Neutrophil (primary cell): Measurements from ENCODE around the gene XPNPEP2.

Experiments used
- H3K27ac ChIP-seq: fragments of 200-600 bp; sonication (generic); 2 replicates; pipeline ENCODE4 v1.5.1; 2016; ENCODE audit warnings: mild to moderate bottlenecking, moderate library complexity
- H3K27me3 ChIP-seq: fragments of 200-600 bp; sonication (generic); 2 replicates; pipeline ENCODE4 v1.6.0; 2016; ENCODE audit warnings: mild to moderate bottlenecking
- H3K36me3 ChIP-seq: fragments of 200-600 bp; sonication (generic); 2 replicates; pipeline ENCODE4 v1.5.1; 2017
- H3K4me1 ChIP-seq, 2 experiments: fragments of 200-600 bp in 1 of 2; sonication (generic) in 1 of 2; 1 replicate in 1 of 2; 2 replicates in 1 of 2; pipeline versions ENCODE4 v1.5.1 to v1.6.1; 2013 to 2016; ENCODE audit warnings: low read depth in 1 of 2, low read length in 1 of 2, mild to moderate bottlenecking in 1 of 2, moderate library complexity in 1 of 2; ENCODE audit not compliant: control insufficient read depth in 1 of 2, insufficient read depth in 1 of 2
- H3K4me3 ChIP-seq, 2 experiments: fragments of 200-600 bp in 1 of 2; sonication (generic) in 1 of 2; 1 replicate in 1 of 2; 2 replicates in 1 of 2; pipeline ENCODE4 v1.5.1; 2013 to 2016; ENCODE audit warnings: low read depth in 1 of 2, low read length in 1 of 2, mild to moderate bottlenecking in 1 of 2, moderate library complexity in 1 of 2
- H3K9me3 ChIP-seq: fragments of 200-600 bp; sonication (generic); 2 replicates; pipeline ENCODE4 v1.5.1; 2016
- CTCF ChIP-seq: fragments of 200-600 bp; sonication (generic); IDR thresholded peaks from 2 replicates; pipeline ENCODE4 v1.5.1; 2016; ENCODE audit warnings: antibody characterized with exemption

XPNPEP2 gene

GRCh38 chrX:129760155-129760554, 21.4 kb downstream of the XPNPEP2 start:
- TF ChIP-seq CTCF: no peak
- Histone ChIP-seq H3K27ac (peak overlapping the region; percentile 93), H3K4me3 (peak overlapping the region; percentile 16 to 32), H3K9me3 (no peaks in the 10 kb centered on the region), H3K36me3 (no peaks in the 10 kb centered on the region), H3K27me3 (no peaks in the 10 kb centered on the region), H3K4me1 (peaks cover 55 to 57% of the 10 kb centered on the region in 2 experiments)

GRCh38 chrX:129760981-129761380, 22.2 kb downstream of the XPNPEP2 start:
- Histone ChIP-seq H3K9me3 (no peaks in the 10 kb centered on the region), H3K27me3 (no peaks in the 10 kb centered on the region), H3K36me3 (no peaks in the 10 kb centered on the region), H3K4me3 (no peak overlapping the region), H3K4me1 (peaks cover 53 to 55% of the 10 kb centered on the region in 2 experiments), H3K27ac (peak overlapping the region; percentile 93)
- no peak for TF ChIP-seq CTCF

GRCh38 chrX:129761596-129761995, 22.8 kb downstream of the XPNPEP2 start:
- no peaks in the 10 kb centered on the region for H3K9me3 ChIP-seq
- H3K36me3 ChIP-seq: no peaks in the 10 kb centered on the region
- TF ChIP-seq CTCF: no peak
- no peaks in the 10 kb centered on the region for H3K27me3 ChIP-seq
- H3K4me1 ChIP-seq: peaks cover 48 to 49% of the 10 kb centered on the region in 2 experiments
- H3K27ac ChIP-seq: no peak overlapping the region
- no peak overlapping the region for H3K4me3 ChIP-seq

- Histone ChIP-seq H3K4me1 (peaks cover 43 to 45% of the 10 kb centered on the region in 2 experiments), H3K4me3 (no peak overlapping the region), H3K9me3 (no peaks in the 10 kb centered on the region), H3K27me3 (no peaks in the 10 kb centered on the region), H3K27ac (no peak overlapping the region), H3K36me3 (no peaks in the 10 kb centered on the region)
- TF ChIP-seq CTCF: no peak
These were observed 23.7 kb downstream of the XPNPEP2 start for GRCh38 chrX:129762448-129762847.

GRCh38 chrX:129763666-129764065, 24.9 kb downstream of the XPNPEP2 start:
- TF ChIP-seq CTCF: no peak
- Histone ChIP-seq H3K27ac (no peak overlapping the region), H3K27me3 (no peaks in the 10 kb centered on the region), H3K9me3 (no peaks in the 10 kb centered on the region), H3K4me3 (no peak overlapping the region), H3K4me1 (peaks cover 33% of the 10 kb centered on the region in 2 experiments), H3K36me3 (no peaks in the 10 kb centered on the region)

- Histone ChIP-seq H3K4me1 (peaks cover 38 to 41% of the 10 kb centered on the region in 2 experiments), H3K36me3 (no peaks in the 10 kb centered on the region), H3K4me3 (no peak overlapping the region), H3K27me3 (no peaks in the 10 kb centered on the region), H3K9me3 (no peaks in the 10 kb centered on the region), H3K27ac (no peak overlapping the region)
- TF ChIP-seq CTCF: no peak
These were observed 29.4 kb downstream of the XPNPEP2 start for GRCh38 chrX:129768186-129768585.
